HG03280 (cell line): ENCODE data around the gene ABHD12.

Source experiments
- ATAC-seq: cut with Tn5 transposase; IDR thresholded peaks from one replicate; pipeline ENCODE4 v1.9.1; 2021; ENCODE audit warnings: mild to moderate bottlenecking, moderate library complexity; ENCODE audit not compliant: unreplicated experiment

Gene ABHD12

DNA sequence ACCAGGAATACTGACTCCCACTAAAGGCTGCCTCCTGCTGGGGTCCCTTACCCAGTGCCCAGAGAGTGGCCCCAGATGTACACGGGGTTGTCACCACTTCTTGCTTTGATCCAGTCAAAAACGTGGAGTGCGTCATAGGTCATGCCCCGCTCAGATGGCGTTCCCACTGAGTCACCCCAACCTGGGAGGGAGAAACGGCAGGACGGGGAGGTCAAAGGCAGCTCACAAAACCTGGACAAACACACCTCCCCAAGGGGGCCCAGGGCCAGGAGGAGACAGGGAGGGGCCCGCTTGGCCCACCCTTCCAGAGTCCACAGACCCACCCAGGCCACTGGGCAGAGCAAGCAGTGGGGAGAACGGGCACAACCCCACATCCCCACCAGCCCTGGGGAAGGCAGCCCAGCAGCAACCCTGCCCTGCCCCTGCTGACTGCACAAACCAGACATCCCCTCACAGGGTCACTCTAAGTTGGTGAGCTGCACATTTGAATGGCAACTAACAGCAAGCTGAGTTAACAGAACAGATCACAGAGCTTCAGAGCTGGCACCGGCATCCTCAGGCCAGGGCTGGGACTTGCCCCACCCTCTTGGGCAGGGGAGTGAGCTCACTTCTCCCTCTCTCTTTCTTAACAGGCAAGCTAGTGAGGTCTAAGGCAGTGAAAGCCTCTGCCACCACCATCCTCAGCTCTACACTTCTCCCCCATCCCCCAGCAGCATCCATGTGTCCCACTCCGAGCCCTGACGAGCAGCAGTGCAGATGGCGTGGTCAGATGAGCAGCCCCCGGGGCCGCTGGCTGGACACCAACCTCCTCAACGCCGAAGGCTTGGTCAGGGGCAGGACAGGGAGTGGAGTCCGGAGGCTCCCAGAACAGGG, 81.0 kb downstream of the ABHD12 start:
- no peak for ATAC-seq

DNA sequence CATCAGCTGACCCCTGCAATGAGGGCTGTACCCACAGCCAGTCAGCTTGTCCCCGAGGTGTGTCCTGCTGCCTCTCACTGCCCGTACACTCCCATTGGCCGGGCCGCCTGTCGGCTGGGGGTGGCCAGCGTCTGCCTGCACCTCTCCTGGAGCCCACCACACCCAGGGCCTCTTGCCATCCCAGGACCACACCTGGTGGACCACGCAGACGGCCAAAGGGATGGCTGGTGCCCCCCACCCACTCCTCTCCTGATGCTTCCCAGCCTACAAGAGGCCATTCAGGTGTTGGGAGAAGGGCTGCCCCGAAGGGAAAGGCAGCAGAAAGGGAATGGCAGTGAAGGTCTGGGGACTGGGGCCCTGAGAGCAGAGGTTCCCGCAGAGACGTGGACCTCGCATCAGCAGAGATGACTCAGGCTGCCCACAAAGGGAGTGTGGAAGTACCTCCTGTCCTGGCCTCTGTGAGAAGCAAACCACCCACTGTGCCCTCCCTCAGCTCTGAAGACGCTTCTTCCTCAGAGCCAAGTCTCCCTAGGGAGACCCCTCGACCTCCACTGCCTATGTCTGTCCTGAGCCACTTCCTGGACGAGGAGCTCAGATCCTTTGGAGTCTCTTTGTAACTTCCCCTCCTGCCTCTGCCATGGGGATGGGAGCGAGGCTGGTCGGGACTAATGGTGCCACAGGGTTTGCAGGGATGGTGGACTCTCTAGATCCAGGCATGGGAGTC, 81.8 kb downstream of the ABHD12 start:
- no peak for ATAC-seq

DNA sequence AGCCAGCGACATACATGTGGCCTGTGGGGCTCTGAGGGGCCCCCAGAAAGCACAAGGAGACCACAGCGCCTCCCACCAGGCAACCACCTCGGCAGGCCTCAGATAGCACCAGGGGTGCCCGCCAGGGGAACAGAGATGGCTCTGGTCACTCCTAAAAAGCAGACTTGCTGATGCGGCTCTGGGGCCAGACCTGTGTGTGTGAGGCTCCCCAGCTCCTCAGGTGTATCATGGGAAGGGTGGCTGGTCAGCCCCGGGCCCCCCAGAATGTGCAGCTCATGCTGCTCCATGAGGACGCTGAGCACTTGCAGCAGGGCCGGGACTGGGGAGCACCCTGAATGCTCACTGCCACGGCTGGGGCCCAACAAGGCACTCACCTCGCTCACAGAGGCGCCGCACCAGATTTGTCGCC, 82.5 kb downstream of the ABHD12 start:
- no peak for ATAC-seq

DNA sequence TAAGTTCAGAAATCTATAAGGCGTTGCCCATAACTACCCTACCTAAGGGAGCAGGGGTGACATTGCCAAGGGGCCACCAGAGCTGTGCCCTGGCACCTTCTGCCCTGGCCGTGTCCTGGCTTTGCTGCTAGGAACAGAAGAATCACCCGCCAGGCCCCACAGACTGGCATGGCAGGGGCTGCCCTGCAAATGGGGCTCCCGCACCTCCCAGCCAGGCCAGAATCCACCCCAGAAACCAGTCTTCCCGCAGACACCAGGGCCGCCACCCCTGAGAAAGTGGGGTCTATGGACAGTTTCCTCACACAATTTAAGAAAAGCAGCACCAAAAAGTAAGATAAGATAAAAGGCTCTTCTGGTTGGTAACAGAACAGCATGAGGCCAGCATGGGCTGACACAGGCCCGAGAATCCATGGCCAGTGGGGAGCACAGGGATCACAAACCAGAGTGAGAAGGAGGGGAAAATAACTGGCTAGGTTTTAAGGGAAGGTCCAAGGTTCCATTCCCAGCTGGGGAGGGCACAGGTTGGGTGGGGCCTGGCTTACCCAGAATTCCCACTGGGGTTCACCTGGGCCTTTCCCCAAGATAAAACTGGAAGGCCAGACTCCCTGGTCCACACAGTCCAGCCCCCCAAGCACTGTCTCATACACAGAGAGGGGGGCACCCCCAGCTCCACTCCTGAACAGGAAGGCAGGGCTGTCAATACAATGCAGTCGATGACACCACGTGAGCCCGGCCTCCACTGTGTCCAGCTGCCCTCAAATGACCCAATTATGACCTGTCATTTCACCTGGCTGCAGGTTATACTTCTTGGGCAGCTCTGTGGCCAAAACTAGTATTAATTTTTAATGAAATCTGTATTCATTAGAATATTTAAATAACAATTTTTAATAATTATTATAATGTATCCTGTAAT, 83.4 kb downstream of the ABHD12 start:
- no peak for ATAC-seq

DNA sequence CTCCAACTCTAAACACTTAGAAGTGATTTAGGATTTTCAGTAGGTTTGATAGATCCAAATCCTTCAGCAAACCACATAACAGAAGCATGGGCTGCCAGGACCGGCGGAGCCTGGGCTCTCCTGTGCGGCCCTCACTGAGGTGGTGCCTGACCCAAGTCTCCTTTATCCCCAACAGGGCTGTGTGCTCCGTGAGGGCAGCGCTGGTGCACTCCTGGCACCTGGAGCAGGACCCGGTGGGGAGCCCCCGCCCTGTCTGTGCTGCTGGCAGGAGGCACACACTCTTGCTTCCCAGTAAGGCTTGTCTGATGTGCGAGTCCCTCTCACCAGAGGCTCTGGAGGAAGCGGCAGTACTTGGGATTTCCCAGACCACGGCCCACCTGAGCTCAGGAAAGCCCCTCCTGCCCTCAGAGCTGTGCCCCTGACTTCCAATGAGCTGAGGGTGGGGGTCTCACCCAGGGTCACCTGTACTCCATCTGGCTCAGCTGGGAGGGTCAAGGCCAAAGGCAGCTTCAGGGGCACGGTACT, 86.5 kb downstream of the ABHD12 start:
- ATAC-seq: no peak

DNA sequence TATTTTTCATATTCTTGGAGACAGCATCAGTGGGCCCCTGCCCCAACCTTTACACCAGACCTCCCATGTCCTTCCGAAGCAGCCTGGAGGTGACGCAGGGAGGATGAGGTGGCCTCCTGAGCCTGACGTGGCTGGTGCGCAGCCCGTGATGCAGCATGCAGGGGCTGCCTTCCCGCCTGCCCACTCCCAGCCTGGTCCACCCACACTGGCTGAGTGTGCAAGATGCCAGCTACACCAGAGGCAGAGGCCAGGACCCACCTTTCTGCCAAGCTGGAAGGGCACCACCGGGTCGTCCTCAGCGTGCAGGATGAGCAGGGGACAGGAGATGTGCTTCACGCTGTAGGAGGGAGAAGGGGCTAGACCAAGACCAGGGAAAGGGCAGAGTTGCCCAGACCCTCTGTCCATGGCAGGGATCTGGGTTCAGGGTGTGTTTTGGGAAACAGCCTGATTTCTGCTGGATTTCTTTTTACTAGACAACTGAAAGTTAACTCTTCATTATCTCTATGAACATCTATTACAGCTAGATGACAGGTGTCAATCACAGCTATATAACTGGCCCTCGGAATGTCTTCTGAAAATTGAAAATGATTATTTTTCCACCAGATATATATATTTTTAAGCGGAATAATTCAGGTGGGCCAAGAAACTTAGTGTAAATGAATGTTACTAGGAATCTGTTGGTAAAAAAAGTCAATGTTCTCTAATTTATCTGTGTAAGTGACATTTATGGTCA, 87.2 kb downstream of the ABHD12 start:
- no peak for ATAC-seq

DNA sequence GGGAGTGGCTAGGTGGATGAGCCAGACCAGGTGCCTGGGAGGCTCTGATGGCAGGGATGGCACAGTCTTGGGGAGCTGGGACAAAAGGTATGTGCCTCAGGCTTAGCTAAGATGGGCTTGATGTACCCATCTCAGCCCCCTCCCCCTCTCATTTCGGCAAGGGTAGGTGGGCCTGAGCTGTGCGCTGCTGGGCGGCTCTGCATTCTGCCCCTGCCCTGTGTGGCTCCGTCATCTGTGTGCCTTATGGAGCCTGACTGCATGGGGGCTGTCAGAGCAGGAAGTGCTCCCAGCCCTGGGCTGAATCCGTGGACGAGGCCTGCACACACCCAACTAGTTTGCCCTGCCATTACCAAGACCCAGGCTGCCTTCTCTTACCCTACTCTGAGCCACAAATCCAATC, 88.0 kb downstream of the ABHD12 start:
- no peak for ATAC-seq

DNA sequence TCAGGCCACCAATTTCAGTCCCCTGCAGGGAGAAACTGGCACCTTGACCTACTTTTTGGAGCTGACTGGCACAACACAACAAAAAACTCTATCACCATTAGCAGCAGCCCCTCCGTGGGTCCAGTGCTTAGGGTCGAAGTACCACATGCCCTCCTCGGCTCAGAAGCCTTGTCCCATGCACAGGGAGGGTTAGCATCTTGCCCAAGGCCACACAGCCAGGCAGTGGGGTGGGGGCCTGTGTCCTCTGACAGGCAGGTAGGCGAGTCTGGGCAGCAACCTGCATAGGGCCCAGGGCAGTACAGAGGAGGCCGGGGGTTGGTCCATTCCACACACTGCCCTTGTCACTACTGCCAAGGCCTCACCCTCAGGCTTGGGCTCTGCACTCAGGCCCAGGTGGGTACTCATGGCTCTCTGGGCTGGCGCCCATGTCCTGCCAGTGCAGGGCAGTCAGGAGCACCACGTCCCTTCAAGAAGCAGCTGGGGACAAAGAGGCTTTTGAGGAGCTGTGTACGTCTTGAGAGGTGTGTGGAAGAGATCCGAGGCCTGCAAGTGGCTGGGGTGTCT, 89.2 kb downstream of the ABHD12 start:
- no peak for ATAC-seq

DNA sequence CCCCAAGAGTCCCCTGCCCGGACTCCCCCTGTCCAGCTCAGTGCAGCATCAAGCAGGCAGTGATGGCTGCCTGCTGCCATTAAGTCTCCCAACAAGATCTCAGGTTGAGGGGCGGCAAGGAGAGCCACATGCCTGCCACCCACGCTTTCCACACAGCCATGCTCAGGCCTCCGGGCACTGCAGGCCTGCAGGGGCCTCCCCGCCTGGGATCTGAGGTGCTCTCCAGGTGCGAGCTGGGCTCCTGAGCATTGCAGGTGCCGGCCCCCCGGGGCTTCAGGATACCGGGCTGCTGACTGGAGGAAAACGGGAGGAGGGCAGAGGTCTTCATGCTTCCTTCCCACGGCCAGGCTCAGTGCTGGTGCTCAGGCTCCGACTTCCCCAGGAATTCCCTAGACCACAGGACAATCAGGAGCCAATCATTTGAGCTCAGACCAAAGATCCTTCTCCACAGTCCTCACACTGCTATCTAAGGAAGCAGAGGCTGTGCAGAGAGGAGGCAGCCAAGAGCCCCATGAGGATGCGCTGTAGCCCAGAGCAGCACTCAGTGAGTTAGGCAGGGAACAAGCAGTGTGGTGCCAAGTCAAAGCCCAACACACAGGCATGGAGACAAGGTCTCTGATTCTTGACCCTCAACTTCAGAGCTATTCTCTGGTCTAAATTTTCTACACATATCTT, 90.0 kb downstream of the ABHD12 start:
- no peak for ATAC-seq

DNA sequence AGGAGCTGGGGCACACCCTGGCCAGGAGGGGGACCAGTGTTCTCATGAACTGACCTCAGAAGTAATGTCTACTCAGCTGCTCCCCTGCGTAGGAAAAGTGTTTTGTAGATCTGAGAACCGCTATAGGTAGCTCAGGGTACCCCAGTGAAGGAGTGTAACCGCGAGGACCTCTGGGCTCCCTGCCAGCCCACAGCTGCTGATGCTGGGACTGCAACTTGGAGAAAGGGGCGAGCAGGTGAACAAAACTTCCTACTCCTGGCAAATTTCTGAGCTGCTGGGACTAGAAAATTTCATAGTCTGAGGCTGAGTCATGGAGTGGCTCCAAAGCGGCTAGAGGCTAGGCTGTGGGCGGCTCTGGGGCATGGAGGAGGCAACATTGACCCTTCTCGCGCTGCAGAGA, 90.8 kb downstream of the ABHD12 start:
- no peak for ATAC-seq

DNA sequence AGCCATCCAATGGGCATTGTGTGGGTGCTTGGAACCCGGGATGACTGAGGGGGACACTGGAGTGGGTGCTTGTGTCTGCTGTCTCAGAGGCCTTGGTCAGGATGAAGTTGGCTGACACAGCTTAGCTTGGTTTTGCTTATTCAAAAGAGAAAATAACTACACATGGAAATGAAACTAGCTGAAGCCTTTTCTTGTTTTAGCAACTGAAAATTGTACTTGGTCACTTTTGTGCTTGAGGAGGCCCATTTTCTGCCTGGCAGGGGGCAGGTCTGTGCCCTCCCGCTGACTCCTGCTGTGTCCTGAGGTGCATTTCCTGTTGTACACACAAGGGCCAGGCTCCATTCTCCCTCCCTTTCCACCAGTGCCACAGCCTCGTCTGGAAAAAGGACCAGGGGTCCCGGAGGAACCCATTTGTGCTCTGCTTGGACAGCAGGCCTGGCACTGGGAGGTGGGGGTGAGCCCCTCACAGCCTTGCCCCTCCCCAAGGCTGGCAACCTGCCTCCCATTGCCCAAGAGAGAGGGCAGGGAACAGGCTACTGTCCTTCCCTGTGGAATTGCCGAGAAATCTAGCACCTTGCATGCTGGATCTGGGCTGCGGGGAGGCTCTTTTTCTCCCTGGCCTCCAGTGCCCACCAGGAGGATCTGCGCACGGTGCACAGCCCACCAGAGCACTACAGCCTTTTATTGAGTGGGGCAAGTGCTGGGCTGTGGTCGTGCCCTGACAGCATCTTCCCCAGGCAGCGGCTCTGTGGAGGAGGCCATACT, 93.3 kb downstream of the ABHD12 start:
- ATAC-seq: peak; percentile 47

DNA sequence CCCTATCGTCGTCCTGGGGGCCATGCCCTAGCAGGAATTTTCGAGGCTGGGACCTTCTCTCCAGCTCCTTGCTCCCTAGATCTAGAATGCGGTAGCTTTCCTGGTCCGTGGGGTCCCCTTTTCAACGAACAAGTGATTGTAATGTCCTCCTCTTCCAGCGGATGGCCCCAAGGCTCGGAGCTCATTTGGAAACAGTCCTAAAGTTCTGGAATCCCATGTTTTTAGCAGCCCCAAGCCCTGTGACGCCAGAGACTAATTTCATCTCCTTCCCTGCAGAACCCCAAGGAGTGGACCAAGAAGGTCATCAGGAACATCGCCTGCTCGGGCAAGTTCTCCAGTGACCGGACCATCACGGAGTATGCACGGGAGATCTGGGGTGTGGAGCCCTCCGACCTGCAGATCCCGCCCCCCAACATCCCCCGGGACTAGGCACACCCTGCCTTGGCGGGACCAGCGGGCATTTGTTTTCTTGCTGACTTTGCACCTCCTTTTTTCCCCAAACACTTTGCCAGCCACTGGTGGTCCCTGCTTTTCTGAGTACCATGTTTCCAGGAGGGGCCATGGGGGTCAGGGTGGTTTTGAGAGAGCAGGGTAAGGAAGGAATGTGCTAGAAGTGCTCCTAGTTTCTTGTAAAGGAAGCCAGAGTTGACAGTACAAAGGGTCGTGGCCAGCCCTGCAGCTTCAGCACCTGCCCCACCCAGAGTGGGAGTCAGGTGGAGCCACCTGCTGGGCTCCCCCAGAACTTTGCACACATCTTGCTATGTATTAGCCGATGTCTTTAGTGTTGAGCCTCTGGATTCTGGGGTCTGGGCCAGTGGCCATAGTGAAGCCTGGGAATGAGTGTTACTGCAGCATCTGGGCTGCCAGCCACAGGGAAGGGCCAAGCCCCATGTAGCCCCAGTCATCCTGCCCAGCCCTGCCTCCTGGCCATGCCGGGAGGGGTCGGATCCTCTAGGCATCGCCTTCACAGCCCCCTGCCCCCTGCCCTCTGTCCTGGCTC, 94.2 kb downstream of the ABHD12 start:
- ATAC-seq: peak; percentile 35

DNA sequence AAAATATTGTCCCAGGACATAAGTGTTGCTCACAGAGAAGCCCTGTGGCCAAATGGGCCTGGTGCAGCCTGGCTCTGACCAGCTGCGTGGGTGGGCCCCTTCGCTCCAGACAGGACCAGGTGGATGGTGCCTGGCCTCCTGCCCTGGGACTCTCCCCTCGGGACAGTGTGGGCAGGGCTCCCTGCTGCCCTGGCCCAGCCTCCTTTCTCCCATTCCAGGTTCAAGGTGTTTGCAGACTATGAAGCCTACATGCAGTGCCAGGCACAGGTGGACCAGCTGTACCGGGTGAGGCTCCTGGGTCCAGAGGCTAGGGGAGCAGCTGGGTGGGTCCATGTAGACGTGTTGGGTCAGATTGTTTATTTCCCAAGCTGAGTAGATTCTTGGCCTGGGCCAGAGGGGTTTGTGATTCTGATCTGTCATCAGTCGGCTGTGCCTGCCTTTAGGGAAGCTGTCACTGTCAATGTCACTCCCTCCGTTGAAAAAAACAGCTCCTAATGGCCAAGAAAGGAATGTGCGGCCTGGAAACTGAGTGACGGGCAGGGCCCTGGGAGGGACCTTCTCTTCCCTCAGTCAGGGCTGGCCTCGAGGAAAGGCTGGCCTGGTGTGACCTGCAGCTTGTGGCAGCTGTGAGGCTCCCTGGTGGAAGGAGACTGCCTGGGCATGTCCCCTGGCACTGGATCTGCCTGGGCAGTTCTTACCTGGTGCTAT, 95.1 kb downstream of the ABHD12 start:
- no peak for ATAC-seq

DNA sequence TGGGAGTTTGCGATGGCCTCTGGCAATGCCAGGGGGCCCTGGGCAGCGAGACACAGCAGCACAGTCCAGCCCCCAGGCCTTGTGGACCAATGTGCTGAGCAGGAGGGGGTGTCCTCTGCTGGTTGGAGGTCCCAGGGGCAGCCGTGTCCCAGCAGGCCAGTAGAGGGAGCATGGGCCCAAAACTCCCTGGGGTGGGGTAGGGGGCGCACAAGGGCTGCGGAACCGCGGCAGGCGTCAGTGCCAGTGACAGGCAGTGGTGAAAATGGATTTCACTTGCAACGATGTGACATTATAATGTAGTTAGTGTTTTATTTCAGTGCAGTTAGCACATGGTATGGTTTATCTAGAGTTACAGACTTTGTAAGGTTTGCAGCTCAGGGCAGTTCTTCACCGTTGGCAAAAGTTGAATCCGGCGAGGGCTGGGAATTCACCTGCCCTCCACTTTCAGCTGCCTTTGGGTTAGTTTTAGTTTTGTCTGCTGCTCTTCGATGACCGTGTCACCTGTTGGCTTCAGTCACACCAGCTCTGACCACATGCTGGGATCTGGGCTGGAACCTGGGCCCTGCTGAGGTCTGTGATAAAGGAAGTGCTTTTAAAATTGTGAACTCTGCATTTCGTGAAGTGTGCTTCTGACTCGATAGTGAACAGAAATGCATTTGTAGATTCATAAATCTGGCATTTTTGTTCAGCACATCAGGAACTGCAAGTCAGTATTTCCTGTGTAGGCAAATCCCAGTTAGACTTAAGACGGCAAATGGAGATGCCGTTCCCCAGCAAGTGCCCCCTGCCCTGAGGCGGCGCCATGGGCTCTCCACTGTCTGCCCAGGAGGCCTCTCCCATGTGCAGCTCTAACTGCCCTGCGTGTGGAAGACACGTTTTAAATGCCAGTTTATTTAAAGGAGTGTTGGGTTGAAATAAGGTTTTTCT, 95.9 kb downstream of the ABHD12 start:
- no peak for ATAC-seq

DNA sequence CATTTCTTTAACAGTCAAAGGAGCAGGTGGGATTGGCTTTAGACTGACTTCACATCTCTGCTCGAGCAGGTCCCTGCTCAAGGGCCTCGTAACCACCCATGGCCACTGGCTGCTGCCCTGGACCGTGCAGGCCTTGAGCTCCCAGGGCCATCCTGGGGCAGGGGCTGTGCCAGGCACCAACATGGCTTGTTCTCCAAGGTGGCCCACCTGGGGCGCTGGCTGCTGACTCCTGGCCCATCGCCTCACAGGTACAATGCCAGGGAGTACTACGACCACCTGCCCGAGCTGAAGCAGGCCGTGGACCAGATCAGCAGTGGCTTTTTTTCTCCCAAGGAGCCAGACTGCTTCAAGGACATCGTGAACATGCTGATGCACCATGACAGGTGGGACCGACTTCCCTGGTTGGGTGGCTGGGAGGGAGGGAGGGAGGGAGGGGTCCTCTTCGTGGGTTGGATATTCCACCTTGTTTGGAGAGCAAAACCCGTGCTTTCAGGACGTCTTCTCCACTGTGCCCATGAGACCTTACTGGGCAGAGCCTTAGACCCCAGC, 96.7 kb downstream of the ABHD12 start:
- ATAC-seq: no peak

DNA sequence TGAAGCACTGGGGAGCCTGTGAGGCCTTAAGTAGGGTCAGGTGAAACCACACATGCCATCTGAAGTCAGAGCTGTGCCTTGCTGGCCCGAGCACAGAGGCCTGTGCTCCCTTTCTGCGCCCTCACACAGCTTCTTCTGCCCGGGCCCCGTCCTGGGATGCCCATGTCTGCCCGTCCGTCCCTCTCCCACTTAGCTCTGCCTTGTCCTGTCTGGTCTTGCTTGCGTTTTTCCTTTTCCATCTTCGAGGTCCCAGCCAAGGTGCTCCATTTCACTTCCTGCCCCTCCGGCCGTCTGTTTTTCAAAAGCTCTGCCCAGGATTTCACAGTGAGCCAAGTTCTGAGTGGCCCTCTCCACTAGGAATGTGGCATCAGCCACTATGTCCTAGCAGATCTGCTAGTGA, 97.1 kb downstream of the ABHD12 start:
- no peak for ATAC-seq
